SJSA1 (cell line): Measurements from ENCODE around the gene ROR1. TPM values are rescaled to one million over a fixed set of nuclear protein-coding genes. Genes with fewer than 3 reads are reported as not detected.

Source experiments
- DNase-seq, 2 experiments: peaks; one replicate each; pipeline ENCODE4 v3.0.0-alpha.2; 2015 to 2020; ENCODE audit warnings: low spot score in 2 of 2, low read depth in 1 of 2
- H3K27ac ChIP-seq: fragments of 250-450 bp; sonication (Bioruptor Pico); 2 replicates; pipeline ENCODE4 v1.5.1; 2020; ENCODE audit warnings: mild to moderate bottlenecking, moderate library complexity
- H3K27me3 ChIP-seq: fragments of 250-450 bp; sonication (Bioruptor Pico); replicated peaks from 2 replicates; pipeline ENCODE4 v1.5.1; 2020; ENCODE audit warnings: mild to moderate bottlenecking, moderate library complexity
- H3K36me3 ChIP-seq: fragments of 250-450 bp; sonication (Bioruptor Pico); 2 replicates; pipeline ENCODE4 v1.5.1; 2020; ENCODE audit warnings: mild to moderate bottlenecking
- H3K4me1 ChIP-seq: fragments of 250-450 bp; sonication (Bioruptor Pico); replicated peaks from 2 replicates; pipeline ENCODE4 v1.6.1; 2021; ENCODE audit warnings: mild to moderate bottlenecking
- H3K4me3 ChIP-seq: fragments of 250-450 bp; sonication (Bioruptor Pico); 2 replicates; pipeline ENCODE4 v1.5.1; 2020; ENCODE audit warnings: mild to moderate bottlenecking
- H3K9me3 ChIP-seq: fragments of 250-450 bp; sonication (Bioruptor Pico); replicated peaks from 2 replicates; pipeline ENCODE4 v1.5.1; 2020; ENCODE audit warnings: mild to moderate bottlenecking
- total RNA-seq: library from RNA; depleted of rRNA; stranded (reverse); fragments of >200 nt; shearing (Covaris generic); gene quantifications from 2 replicates; pipeline ENCODE4 v1.2.3, GENCODE V29; 2014

The ROR1 gene
- total RNA-seq, 1 experiment from 2014 or later = 19.7 TPM

DNA sequence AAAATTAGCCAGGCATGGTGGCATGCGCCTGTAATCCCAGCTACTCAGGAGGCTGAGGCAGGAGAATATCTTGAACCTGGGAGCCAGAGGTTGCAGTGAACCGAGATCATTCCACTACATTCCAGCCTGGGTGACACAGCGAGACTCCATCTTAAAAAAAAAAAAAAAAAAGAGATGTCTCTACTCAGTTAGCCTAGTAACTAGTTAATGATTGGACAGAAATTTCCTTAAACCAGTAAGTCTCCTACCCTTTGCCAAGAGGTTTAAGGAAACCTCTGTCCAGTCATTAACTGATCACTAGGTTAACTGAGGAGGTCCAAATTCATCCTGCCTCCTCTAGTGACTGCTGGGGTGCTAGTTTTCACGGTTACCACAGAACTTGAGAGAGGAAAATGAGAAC lies 285.7 kb downstream of the ROR1 start:
- Histone ChIP-seq H3K9me3 (no peaks in the 10 kb centered on the region), H3K27me3 (no peaks in the 10 kb centered on the region), H3K4me1 (peaks cover 14% of the 10 kb centered on the region), H3K4me3 (no peak overlapping the region), H3K36me3 (no peaks in the 10 kb centered on the region), H3K27ac (no peak overlapping the region)
- no peak for DNase-seq

- H3K9me3 ChIP-seq = no peaks in the 10 kb centered on the region
- no peaks in the 10 kb centered on the region for H3K27me3 ChIP-seq
- H3K4me1 ChIP-seq = peaks cover 14% of the 10 kb centered on the region
- DNase-seq = no peak
- no peak overlapping the region for H3K27ac ChIP-seq
- H3K4me3 ChIP-seq = no peak overlapping the region
- no peaks in the 10 kb centered on the region for H3K36me3 ChIP-seq
Measured at GRCh38 chr1:64060611-64061302, 286.9 kb downstream of the ROR1 start.

DNA sequence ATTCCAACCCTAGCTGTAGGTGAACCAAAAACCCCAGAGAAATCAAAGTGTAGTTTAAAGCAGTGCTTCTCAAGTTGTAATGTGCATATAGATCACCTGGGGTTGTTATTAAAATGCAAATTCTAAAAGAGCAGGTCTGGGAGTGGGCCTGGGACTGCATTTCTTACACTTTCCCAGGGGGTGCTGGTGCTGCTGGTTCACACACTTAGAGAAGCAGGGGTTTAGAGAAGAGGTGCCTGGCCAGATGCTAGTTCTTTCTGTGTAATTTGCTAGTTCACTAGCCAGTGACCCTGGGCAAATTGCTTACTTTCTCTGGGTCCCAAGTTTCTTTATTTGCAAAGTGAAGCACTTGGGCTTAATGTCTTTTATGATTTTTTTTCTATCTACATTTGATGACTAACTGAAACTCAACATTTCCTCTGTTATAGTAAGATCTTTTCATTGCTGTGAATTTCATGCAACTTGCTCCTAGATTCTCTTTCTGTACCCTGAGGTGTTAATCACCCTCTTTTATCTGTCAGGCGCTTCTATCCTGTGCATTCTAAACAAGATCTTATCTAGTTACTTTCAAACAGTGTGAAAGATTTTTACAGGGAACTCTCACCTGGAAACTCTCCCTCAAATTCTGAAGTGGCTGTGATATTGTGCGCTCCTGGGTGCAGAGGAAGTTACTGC lies 287.8 kb downstream of the ROR1 start:
- DNase-seq = no peak
- no peak overlapping the region for H3K27ac ChIP-seq
- H3K36me3 ChIP-seq = no peaks in the 10 kb centered on the region
- no peak overlapping the region for H3K4me3 ChIP-seq
- H3K4me1 ChIP-seq = peaks cover 14% of the 10 kb centered on the region
- no peaks in the 10 kb centered on the region for H3K9me3 ChIP-seq
- no peaks in the 10 kb centered on the region for H3K27me3 ChIP-seq

- Histone ChIP-seq H3K27ac (no peak overlapping the region), H3K4me3 (no peak overlapping the region), H3K36me3 (no peaks in the 10 kb centered on the region), H3K27me3 (no peaks in the 10 kb centered on the region), H3K9me3 (no peaks in the 10 kb centered on the region), H3K4me1 (peaks cover 14% of the 10 kb centered on the region)
- no peak for DNase-seq
Measured at GRCh38 chr1:64062529-64062928, 288.7 kb downstream of the ROR1 start.

- peak in 1 of 2 experiments; percentile 57 for DNase-seq
- no peak overlapping the region for H3K4me3 ChIP-seq
- H3K27ac ChIP-seq = no peak overlapping the region
- H3K9me3 ChIP-seq = no peaks in the 10 kb centered on the region
- no peaks in the 10 kb centered on the region for H3K36me3 ChIP-seq
- no peaks in the 10 kb centered on the region for H3K27me3 ChIP-seq
- peaks cover 14% of the 10 kb centered on the region for H3K4me1 ChIP-seq
Measured at GRCh38 chr1:64062941-64063581, 289.2 kb downstream of the ROR1 start.

DNA sequence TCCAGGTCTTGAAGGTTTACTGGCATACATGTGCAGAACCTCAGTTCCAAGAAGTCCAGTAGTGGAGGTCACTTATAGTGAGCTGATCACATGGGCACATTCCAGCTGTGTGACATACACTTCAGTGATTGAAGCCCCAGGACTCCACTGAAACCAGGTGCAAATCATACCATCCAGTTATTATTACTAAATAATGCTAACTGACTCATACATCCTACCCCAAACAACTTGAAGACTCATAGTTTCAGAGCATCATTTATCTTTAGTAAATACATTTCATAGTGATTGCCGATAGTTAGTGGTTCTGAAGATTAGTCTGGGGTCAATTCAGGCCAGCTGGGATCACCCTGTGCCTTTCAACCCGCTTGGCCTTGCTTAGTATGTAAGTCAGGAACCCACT lies 291.8 kb downstream of the ROR1 start:
- Histone ChIP-seq H3K27ac (no peak overlapping the region), H3K9me3 (no peaks in the 10 kb centered on the region), H3K36me3 (no peaks in the 10 kb centered on the region), H3K4me1 (peaks cover 14% of the 10 kb centered on the region), H3K27me3 (no peaks in the 10 kb centered on the region), H3K4me3 (no peak overlapping the region)
- no peak for DNase-seq

DNA sequence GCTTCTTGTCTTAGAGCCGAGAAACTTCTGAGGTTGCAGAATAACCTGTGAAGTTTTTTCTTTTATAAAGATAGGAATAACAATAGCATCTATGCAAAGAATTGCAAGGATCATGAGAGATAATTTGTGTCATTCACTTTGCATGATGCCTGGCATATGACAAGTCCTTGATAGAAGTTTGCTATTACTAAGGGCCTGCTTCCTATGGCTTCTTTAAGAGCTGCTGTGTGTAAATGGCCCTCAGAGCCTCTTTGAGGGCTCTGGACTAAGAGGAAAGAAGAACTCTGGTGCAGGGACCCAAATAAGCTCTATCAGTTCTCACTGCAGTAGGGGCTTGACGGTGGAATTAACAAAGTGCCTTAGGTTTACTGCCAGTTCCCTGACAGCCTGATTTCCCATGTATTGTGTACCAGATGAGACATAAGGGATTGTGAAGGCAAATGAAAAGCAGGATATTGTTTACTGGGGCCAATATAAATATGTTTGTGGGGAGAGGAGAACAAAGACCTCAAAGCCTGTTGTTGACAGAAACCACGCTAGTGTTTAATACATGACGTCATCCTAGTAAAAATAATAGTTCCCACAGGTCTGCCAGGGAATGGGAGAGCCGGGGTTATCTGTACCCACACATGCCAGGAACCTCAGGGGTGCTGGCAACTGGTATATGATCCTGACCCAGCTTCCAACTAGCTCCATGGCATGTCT lies 298.4 kb downstream of the ROR1 start:
- H3K36me3 ChIP-seq = no peaks in the 10 kb centered on the region
- peak in 1 of 2 experiments; percentile 85 for DNase-seq
- no peaks in the 10 kb centered on the region for H3K27me3 ChIP-seq
- H3K9me3 ChIP-seq = no peaks in the 10 kb centered on the region
- no peak overlapping the region for H3K4me3 ChIP-seq
- peak overlapping the region; percentile 42 for H3K27ac ChIP-seq
- H3K4me1 ChIP-seq = peaks cover 30% of the 10 kb centered on the region

GRCh38 chr1:64073705-64074104 lies 299.9 kb downstream of the ROR1 start:
- no peaks in the 10 kb centered on the region for H3K36me3 ChIP-seq
- peaks cover 30% of the 10 kb centered on the region for H3K4me1 ChIP-seq
- H3K27ac ChIP-seq = no peak overlapping the region
- no peak for DNase-seq
- H3K9me3 ChIP-seq = no peaks in the 10 kb centered on the region
- H3K27me3 ChIP-seq = no peaks in the 10 kb centered on the region
- no peak overlapping the region for H3K4me3 ChIP-seq

DNA sequence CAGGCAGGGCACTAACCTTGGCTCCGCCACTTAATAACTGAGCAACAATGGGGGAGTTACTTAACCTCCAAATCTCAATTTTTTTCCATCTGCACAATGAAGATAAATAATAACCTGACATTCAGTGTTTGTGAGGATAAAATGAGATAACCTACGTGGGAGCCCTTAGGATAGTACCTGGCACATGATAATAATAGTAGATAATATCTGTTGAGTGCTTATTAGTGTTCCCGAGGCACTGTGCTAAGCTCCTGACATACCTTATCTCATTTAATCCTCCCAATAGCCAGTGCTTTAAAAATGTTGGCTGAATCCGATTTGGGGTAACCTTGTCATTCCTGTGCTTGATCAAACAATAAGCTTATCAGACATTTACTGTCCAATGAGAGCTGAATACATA lies 300.9 kb downstream of the ROR1 start:
- peaks cover 30% of the 10 kb centered on the region for H3K4me1 ChIP-seq
- no peaks in the 10 kb centered on the region for H3K36me3 ChIP-seq
- no peaks in the 10 kb centered on the region for H3K9me3 ChIP-seq
- no peak overlapping the region for H3K27ac ChIP-seq
- H3K27me3 ChIP-seq = no peaks in the 10 kb centered on the region
- DNase-seq = no peak
- H3K4me3 ChIP-seq = no peak overlapping the region

- Histone ChIP-seq H3K9me3 (no peaks in the 10 kb centered on the region), H3K27ac (no peak overlapping the region), H3K36me3 (no peaks in the 10 kb centered on the region), H3K4me1 (peaks cover 31% of the 10 kb centered on the region), H3K27me3 (no peaks in the 10 kb centered on the region), H3K4me3 (no peak overlapping the region)
- no peak for DNase-seq
Measured at GRCh38 chr1:64077281-64077940, 303.6 kb downstream of the ROR1 start.

GRCh38 chr1:64080941-64081562 lies 307.2 kb downstream of the ROR1 start:
- Histone ChIP-seq H3K27ac (no peak overlapping the region), H3K4me3 (no peak overlapping the region), H3K9me3 (no peaks in the 10 kb centered on the region), H3K27me3 (no peaks in the 10 kb centered on the region), H3K4me1 (peaks cover 20% of the 10 kb centered on the region), H3K36me3 (no peaks in the 10 kb centered on the region)
- no peak for DNase-seq

DNA sequence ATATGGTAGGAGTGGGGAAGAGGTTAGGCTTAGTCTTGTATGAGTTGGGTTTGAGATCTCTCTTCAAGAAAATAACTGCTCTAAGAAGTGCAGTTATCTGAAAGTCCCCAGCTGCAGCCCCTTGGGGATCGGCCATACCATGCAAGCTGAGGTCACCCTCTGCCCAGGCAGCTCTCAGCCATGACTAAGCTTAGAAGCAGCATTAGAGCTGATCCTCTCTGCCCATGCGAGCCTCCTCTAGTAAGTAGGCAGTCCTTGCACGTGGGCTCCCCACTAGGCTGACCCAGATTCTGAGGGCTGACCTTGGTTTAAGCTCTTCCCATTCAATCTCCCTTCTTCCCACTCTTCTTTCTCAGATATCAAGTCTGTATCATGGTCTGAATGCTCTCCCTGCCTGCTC lies 308.6 kb downstream of the ROR1 start:
- no peak overlapping the region for H3K27ac ChIP-seq
- H3K27me3 ChIP-seq = no peaks in the 10 kb centered on the region
- H3K4me1 ChIP-seq = peaks cover 32% of the 10 kb centered on the region
- H3K36me3 ChIP-seq = no peaks in the 10 kb centered on the region
- no peaks in the 10 kb centered on the region for H3K9me3 ChIP-seq
- no peak overlapping the region for H3K4me3 ChIP-seq
- peak; percentile 30 to 68 for DNase-seq

DNA sequence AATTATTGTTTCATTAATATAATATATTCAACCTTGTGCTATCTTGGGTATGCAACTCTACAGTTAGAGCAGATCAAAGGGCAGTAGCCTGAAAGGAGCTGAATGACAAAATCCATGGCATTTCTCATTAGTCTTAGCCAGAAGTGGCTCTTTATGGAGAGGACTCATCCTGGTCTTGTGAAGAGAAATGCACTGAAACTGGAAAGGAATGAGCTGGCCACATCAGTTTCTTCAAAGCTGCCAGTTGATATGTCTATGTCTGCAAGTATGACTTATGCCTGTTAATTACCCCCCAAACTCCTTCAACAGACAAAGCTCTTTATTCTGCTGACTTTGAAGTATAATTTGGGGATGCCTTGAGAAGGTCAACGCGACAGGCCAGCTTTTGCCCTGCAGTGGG lies 310.6 kb downstream of the ROR1 start:
- Histone ChIP-seq H3K27ac (no peak overlapping the region), H3K27me3 (no peaks in the 10 kb centered on the region), H3K4me1 (peaks cover 43% of the 10 kb centered on the region), H3K9me3 (no peaks in the 10 kb centered on the region), H3K36me3 (no peaks in the 10 kb centered on the region), H3K4me3 (no peak overlapping the region)
- no peak for DNase-seq
